GM11168 (cell line): ENCODE data around the gene CDHR1.

ENCODE experiments used
- in situ Hi-C: fragments of 300-500 bp; cut with MboI; formaldehyde crosslinking; loops from one replicate; pipeline ENCODE4 v1.12.0; 2022; ENCODE audit warnings: low sequenced_read_pairs; ENCODE audit not compliant: unreplicated experiment

CDHR1 gene

DNA sequence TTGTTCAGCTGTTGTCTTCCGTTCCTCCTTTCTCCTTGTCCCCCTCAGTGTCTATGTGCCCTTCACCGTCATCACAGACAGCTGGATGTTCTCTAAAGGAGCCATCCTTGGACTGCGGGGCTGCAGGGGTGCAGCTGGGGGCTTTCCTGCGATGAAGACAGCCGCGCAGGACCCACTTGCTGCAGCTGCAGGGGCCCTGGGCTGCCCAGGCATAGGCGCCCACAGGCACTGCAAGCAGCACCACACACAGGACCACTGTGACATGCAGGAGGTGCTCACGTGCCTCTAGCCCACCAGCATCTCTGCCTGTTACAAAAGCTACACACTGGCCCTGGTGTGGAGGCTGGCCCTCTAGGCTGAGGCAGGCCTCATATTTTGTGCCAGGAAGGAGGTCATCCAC, 27.6 kb downstream of the CDHR1 start:
- in situ Hi-C loops, result no loop called here

DNA sequence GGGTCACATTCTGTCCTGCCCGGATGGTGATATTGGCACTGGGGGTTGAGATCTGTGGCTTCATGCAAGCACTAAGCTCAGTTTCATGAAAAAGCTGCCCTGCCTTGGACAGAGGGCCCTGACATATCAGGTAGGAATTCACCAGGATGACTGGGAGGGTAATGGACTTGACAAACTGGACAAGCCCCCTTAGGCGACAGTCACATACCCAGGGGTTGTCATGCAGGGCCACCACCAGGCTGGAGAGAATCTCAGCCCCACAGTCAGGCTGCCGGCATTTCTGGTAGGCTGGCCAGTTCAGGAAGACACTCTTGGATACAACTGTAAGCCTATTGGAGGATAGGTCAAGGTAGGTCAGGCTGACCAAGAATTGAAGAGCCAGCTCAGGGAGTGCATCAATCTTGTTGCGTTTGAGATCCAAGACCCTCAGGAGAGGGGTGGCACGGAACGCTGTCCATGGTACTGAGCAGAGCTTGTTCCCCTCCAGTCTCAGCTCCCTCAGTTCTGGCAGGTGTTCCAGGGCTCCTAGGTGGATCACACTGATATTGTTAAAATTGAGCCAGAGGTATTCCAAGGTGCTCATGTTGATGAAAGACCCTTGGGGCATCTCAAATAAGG, 30.2 kb downstream of the CDHR1 start:
- in situ Hi-C loops, result no loop called here

DNA sequence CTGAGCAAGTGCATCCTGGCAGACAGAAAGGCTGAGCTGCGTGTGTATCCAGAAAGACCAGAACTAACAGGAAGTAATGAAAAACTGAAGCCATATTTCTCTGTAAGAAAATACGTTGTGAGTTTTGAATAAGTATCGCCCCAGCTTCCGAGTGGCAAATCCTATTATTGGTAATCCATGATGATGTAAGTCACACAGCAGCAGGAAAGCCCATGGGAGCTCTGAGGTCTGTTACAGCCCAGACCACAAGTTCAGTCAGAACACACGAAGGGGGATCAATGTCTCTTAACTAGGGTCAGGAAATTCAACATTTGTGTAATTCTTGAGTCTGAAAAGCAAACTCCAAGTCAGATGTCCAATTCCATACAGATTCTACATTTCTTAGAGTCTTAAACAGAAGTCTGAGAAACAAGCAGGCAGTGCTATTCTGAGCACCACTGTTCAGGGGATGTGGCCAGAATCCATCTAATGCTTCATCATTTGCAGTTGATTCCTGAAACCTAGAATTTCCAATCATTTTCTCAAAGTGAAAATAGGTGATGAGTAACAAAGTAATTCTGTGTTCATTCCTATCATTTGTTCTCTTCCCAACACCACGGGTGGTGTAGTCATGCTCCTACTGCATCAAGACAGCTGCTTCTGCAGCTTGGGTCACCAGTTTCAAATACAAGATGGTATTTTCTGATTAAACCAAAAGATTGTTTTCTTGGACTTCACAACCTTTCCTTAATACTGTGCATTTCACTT, 31.3 kb downstream of the CDHR1 start, which contains the start of gene LRIT2:
Gene LRIT2 (minus strand): TSS at position 118 of the 747 bp plus-strand sequence. CDS start 24 bp downstream, at position 94.
- in situ Hi-C loops, result no loop called here

DNA sequence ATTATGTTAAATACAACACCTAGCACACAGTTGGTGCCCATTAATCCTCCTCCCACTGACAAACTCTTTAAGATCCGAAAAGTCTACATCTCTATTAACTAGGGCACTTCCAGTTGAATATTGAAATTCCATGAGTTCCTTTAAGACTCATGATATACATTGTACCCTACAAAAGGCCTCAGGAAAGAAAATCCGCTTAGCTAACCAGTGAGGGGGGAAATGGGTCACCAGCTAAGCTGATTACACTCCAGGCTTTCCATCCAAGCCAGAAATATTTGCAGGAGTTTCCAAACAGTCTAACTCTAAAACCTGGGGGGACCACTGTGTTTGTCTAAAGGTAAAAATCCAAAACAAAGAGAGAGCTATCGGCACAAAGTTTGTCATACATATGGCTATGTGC, 32.3 kb downstream of the CDHR1 start:
- in situ Hi-C loops, result no loop called here

DNA sequence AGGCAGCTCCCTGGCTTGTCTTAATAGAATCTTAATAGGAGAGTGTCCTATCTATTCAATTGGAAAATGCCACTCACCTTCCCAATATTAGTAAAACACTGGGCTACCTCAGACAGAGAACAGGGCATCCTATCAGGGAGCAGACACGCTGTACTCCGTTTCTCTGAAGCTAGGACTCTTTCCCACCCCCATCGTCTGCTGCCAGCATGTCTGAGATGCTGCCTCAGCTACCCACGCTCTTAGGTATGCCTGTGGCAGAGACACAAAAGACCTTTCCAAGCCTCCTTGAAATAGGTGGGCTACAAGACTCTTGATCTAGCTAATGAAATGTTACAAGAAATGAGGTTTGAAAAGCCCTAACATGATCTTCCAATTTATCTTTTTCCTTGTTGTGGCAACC, 33.5 kb downstream of the CDHR1 start:
- in situ Hi-C loops, result no loop called here

DNA sequence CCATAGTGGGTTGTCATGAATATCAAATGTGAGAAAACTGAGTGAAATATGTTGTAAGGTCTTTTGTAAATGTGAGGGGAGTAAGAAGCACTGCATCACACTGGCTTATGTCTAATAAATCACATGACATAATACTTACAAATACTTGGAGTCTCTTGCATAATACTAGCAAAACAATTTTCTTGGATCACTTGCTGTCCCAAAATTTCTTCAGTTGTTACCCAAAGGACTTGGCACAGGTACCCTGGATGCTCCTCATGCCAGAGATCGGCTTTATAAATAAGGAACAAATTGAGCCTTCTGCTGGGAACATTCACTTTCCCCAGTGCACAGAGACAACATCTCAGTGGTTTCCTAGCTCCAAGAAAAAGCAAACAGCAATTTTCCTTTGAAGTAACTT, 36.0 kb downstream of the CDHR1 start:
- in situ Hi-C loops, result no loop called here

DNA sequence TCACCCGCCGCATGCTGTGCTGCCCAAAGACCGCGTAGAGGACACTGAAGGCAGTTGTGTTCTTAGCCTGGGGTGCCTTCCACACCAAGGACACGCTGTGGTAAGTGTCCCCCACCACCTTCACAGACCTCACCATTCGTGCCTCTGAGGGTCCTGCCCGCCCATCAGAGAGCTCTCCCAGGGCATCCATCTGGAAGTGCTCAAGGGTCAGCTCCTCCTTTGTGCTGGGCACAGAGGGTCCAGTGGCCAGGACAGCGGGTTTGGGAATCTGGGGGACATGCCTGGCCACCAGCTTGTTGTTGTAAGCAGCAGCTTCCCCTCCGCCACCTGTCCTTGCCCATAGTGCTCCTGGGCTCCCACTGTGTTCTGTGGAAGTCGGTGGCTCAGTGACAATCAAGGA, 38.0 kb downstream of the CDHR1 start:
- in situ Hi-C loops, result no loop called here

DNA sequence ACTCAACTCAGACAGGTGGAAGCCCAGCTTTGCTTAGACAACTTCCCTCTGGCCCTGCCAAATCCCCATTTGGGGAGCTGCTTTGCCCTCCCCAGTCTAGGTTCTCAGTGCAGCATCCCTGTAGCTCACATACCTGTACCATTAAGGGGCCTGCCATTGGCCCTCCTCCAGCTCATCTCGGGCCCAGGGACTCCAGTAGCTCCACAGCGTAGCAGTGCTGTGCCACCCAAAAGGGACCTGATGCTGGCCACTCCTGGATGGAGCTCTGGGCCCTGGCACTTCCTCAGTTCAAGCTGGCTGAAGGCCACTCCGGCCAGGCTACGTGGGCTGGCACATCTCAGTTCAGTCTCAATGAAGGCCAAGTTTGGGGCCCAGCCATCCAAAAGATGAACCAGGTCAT, 39.6 kb downstream of the CDHR1 start:
- in situ Hi-C loops, result no loop called here

DNA sequence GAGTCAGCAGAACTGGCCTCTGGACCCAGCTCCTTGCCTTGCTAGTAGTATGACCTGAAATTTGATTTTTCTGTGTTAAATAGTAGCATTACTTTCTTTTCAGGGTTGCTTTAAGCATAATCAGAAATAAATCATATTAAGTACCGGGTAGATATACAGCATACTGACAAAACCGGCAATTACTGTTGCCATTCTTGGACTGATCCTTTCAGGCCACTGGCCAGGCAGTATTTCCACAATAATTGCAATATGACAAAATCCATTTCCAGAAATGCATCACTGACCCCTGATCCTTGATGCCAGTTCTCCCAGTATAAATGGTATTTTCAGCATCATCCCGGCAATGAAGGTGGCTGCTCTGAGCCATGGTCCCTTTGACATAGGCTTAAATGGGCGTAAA, 40.1 kb downstream of the CDHR1 start:
- in situ Hi-C loops, result no loop called here

DNA sequence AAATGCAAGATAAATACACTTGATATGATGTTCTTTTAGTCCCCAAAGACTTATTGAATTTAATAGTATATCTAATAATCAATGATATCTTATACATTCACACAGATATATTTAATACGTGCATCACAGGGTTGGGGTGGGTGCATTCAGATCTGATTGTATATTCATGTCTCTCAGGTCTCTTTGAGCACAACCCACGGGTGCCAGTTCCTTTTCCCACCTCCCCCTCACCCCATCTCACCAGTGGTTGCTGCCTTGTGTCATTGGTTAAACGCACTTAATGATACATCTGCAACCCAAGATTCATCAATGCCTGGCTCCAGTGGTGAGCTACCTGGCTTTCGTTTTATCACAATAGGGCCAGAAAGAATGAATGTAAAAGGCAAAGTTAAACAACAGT, 40.8 kb downstream of the CDHR1 start:
- in situ Hi-C loops, result no loop called here

DNA sequence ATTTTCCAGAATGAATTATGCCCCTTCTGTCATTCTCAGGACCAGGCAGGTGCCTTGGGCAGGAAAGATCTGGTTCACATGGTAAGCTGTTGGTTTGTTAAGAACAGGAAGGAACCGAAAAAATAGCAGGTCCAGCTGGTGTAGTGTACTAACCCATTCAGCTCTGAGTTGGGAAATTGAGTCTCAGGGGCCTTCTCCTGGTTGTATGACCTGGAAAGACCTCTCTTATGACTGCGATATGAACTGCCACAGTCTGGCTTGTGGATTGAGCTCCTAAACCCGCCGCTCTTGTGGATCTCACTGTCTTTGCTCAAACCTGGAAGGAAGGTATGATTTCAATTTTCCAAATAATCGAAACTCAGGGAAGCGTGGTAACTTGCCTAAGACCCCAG, 42.5 kb downstream of the CDHR1 start:
- in situ Hi-C loops, result no loop called here

DNA sequence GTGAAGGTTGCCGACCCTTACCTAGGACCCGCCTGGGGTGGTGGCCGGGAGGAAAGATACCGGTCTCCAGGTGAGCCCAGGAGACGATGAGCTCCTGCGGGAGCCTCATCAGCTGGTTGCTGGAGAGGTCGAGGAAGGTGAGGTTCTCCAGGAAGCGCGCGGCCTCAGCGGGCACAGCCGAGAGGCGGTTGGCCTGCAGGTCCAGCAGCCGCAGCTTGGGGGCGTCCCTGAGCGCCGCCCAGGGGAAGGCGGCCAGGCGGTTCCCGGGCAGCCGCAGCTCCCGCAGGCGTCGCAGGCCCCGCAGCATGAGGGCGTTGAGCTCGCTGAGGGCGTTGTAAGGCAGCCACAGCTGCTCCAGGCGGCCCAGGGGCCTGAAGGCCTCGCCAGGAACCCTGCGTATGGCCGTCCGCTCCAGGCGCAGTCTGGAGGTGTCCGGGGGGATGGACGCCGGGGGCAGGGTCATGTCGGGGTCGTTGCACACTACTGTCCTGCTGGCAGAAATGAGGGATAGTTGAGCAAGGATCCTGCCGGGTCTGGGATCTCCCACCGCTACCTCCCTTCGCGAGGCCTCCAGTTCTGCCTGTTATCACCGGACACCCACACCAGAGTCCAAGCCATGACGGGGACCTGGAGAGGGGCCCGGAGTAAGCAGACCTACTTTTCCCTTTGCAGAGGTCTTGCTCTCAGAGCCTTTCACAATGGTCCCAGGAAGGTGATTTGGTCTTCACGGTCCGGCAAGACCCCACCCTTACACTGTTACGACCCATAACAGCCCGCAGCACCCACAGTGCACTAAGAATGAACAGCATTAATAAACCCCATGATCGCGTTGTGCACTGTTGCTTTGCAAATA, 43.1 kb downstream of the CDHR1 start:
- in situ Hi-C loops, result no loop called here

DNA sequence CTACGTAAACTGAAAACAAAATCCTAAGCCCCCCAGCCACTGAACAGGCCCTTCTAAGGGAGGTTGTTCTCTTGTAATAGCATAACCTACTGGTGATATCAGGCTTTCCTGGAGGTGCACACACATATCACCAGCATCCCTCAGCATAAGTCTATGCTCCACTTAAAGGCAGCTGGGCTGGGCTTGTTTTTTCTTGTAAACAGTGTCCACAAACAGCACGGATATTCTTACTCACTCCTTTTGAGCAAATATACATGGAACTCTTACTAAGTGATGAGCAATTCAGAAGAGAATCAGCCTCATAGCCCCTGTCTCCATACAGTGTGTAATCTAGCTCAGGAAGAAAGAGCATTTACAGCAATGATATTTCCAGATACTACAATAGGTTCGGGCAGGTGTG, 44.6 kb downstream of the CDHR1 start:
- in situ Hi-C loops, result no loop called here

DNA sequence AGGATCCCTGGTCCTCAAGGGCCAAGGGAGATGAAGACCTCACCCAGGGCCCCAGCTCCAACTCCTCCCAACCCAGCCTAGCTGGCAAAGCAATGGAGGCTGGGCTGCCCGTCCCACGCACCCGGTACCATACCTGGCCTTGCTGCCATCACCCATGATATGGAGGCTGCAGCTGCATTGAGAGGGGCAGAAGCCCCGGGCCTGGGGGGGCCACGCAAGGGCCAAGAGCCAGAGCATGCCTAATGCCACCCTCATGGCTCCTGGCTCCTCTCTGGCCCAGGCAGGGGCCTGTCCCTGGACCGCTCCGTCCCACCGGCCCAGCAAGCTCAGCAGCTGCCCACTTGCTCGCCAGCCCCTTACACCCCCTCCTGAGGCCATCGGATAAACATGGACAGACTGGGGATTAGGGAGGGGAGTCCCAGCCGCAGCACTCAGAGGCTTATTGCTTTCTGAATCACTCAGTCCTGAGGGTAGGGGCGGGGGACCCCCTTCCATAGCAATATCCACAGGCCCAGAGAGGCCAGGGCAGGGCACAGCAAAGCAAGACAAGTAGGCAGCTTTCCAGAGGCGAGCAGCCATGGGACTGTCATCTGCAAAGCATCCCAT, 47.0 kb downstream of the CDHR1 start, which contains the start of gene LRIT1:
Gene LRIT1 (minus strand): TSS at position 362 of the 606 bp plus-strand sequence. CDS start 107 bp downstream, at position 255.
- in situ Hi-C loops, result no loop called here

DNA sequence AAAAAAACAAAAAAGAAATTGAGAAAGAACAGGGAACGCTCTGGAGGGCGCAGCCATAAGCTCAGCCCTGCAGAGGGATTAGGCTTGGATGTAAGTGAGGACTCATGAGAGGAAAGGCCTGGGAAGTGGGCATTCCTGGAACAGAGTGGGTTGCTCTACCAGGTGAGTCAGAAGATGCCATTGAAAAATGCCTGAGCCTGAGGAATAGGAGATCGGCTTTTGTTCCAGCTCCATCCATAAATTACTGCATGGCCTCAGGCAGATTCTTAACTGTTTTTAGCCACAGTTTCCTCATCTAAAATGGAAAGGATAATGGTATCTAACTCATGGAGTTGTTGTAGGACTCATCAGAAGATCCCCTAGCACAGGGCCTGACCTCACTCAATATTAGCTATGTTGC, 49.4 kb downstream of the CDHR1 start:
- in situ Hi-C loops, result no loop called here

DNA sequence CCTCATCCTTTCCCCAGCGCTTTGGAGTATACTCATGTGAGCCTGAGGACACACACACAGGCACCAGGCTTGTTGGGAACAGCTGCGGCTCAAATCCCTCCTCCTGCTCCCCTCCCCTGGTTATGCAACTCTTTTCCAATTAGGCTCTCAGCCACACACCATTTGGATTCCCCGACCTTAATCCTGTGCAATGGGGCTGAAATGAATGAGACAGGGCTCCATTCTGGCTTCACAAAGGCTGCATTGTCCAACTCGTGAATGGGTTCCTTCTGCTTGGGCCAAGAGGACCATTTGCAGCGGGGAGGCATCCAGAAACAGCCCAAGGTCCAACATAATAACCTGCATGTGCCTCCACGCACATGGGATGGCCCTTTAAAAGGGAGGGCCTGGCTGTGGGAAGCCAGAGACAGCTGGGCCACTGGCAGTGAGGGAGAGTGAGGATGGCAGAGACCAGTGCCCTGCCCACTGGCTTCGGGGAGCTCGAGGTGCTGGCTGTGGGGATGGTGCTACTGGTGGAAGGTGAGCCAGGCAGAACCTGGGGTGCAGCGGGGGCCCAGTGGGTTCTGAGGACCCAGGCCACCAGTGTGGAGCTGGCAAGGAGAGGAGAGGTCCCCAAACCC, 50.4 kb downstream of the CDHR1 start, which contains the start of gene RGR:
Gene RGR (plus strand): TSS at position 403 of the 620 bp plus-strand sequence. CDS start 38 bp downstream, at position 441.
- in situ Hi-C loops, result no loop called here

DNA sequence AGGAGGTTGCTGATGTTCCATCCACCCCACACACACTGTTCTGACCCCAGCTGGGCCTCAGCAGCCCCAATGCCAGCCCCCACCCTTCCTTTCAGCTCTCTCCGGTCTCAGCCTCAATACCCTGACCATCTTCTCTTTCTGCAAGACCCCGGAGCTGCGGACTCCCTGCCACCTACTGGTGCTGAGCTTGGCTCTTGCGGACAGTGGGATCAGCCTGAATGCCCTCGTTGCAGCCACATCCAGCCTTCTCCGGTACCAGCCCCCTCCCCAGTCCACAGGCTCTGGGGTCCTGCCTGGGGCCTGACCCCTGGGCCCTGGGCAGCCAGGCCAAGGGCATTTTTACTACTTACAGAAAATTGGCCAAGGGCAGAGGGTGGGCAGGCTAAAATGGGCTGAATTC, 53.2 kb downstream of the CDHR1 start:
- in situ Hi-C loops, result no loop called here

DNA sequence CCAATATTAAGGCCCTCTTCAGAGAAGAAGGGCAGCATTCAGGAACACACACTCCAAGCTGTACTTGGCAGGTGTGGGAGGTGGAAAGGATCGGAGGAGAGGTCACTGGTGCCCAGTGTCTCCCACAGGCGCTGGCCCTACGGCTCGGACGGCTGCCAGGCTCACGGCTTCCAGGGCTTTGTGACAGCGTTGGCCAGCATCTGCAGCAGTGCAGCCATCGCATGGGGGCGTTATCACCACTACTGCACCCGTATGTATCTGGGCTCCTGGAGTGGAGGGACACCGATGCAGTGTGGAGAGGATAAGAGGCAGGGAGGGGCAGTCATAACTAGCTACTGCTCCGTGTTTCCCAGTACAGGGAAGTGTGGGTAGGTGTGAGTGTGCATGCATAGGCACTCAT, 54.5 kb downstream of the CDHR1 start:
- in situ Hi-C loops, result no loop called here

DNA sequence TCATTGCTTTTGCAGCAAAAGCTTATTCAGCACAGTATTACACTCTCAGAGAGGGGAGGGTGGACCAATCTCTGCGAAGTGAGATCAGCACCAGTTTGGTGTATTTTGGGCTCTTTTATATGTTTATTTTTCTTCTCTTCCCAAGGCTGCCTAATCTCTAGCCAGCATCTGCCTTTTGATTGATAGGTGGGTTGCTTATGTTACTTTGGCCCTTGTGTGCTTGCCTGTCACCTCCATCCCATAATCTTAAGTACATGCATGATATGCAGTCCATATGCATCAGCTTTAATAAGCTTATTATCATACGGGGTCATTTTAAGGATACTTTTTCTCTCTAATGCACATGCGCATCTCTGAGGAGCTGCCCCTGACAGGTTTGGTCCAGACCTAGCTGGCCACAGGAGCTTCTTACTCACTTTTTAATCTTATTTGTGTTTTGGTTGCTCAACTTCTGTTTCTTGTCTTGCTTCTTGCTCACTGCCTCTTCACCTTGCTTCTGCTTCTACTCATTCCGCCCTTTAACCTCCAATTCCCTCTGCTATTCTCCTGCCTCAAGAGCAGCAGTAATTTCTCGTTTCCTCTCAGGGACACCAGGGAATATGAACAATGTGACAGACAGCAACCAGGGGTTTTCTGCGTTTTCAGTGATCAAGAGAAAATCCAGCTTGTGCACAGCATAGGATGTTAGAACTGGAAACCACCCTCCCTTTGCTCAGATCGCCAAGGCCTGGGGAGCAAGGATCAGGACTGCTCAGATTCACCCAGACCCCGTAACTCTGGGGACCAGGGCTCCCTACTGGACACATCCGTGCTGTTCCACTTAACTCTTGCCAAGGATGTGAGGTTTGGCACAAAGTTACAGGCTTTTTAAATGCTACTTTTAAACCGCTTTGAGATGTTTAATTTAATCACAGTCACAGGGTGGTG, 60.5 kb downstream of the CDHR1 start:
- in situ Hi-C loops, result no loop called here
